HEK293T (cell line): Measurements from ENCODE around the gene KCNJ5.

Source experiments
- FOXA1 ChIP-seq: fragments of 450-650 bp; IDR thresholded peaks from 2 replicates; pipeline ENCODE4 v1.6.1; 2016; ENCODE audit warnings: mild to moderate bottlenecking
- FOXK2 ChIP-seq: fragments of 450-650 bp; IDR thresholded peaks from 2 replicates; pipeline ENCODE4 v1.6.1; 2016; ENCODE audit warnings: mild to moderate bottlenecking
- FOXM1 ChIP-seq: fragments of 450-650 bp; IDR thresholded peaks from 2 replicates; pipeline ENCODE4 v1.6.1; 2017; ENCODE audit warnings: mild to moderate bottlenecking, borderline replicate concordance
- L3MBTL2 ChIP-seq: fragments of 450-650 bp; conservative IDR thresholded peaks from 2 replicates; pipeline ENCODE4 v1.6.1; 2016; ENCODE audit warnings: mild to moderate bottlenecking
- SUZ12 ChIP-seq: fragments of 450-650 bp; IDR thresholded peaks from 2 replicates; pipeline ENCODE4 v1.6.1; 2016; ENCODE audit warnings: mild to moderate bottlenecking
- ZNF384 ChIP-seq: fragments of 450-650 bp; IDR thresholded peaks from 2 replicates; pipeline ENCODE4 v1.6.1; 2016

- no peak for TF ChIP-seq FOXK2
- TF ChIP-seq SUZ12 = no peak
- TF ChIP-seq L3MBTL2 = no peak
- TF ChIP-seq ZNF384 = no peak
- TF ChIP-seq FOXM1 = no peak
- TF ChIP-seq FOXA1 = no peak
These were observed 35.9 kb downstream of the KCNJ5 start for GRCh38 chr11:128927108-128927461.
